ENCODE results near the gene ILK. TPM values are rescaled to one million over a fixed set of nuclear protein-coding genes. Genes with fewer than 3 reads are reported as not detected.

The ILK gene
- total RNA-seq, 4 donors from 2014 or later, result 481 to 652 (median 606) TPM

- H3K9me3 ChIP-seq, result no peaks in the 10 kb centered on the region
- no peak for DNase-seq (ENCODE audit: extremely low spot score)
- intact Hi-C loops (cut with DNase I), result no loop called here
- peaks cover 20 to 99% (median 88%) of the 10 kb centered on the region in 4 donors for H3K36me3 ChIP-seq
- no peaks in the 10 kb centered on the region for H3K27me3 ChIP-seq
- no peak overlapping the region for H3K27ac ChIP-seq (replicated peaks in 1 of 4)
- no peak for TF ChIP-seq CTCF (IDR thresholded peaks at IDR 0.05)
- TF ChIP-seq EP300 (IDR thresholded peaks at IDR 0.05), result no peak
- no peak for TF ChIP-seq POLR2A (IDR thresholded peaks at IDR 0.05; ENCODE audit: low read depth)
- TF ChIP-seq POLR2AphosphoS5 (IDR thresholded peaks at IDR 0.05), result no peak
- WGBS, result 74% methylated on average over 2 of the region's 2 CpGs
- H3K4me3 ChIP-seq, result no peak overlapping the region
- peaks cover 0 to 4% (median 0%) of the 10 kb centered on the region in 4 donors for H3K4me1 ChIP-seq
Measured at GRCh38 chr11:6627762-6628241, 24.2 kb downstream of the ILK start.

DNA sequence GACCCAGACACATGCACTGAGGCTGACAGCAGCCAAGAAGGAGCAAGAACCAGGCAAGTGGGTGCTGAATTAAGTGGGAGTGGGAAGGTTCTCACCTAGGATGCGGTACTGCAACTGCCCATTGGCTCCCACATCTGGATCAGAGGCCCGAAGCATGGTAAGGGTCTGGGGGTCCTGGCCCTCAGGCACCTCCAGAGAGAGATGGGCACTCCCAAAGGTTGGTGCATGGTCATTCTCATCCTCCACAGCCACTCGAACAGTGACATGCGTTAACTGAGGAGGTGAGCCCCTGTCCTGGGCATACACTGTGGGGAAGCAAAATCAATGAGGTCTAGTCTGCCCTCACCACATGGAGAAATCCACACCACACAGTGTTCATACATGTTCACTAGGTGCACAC is 25.0 kb downstream of the ILK start:
- H3K36me3 ChIP-seq, result peaks cover 20 to 99% (median 88%) of the 10 kb centered on the region in 4 donors
- H3K4me3 ChIP-seq, result no peak overlapping the region

GRCh38 chr11:6629573-6629891 is 26.0 kb downstream of the ILK start:
- WGBS, result 93% methylated on average over 19 of the region's 24 CpGs
- Histone ChIP-seq H3K36me3 (peaks cover 20 to 91% (median 79%) of the 10 kb centered on the region in 4 donors), H3K9me3 (no peaks in the 10 kb centered on the region), H3K27me3 (no peaks in the 10 kb centered on the region), H3K4me3 (no peak overlapping the region), H3K4me1 (peaks cover 2 to 18% (median 10%) of the 10 kb centered on the region in 4 donors), H3K27ac (replicated peaks in 1 of 4) (no peak overlapping the region)
- TF ChIP-seq CTCF (IDR thresholded peaks at IDR 0.05), result no peak
- TF ChIP-seq EP300 (IDR thresholded peaks at IDR 0.05), result no peak
- no peak for TF ChIP-seq POLR2AphosphoS5 (IDR thresholded peaks at IDR 0.05)
- TF ChIP-seq POLR2A (IDR thresholded peaks at IDR 0.05; ENCODE audit: low read depth), result no peak
- no peak for DNase-seq (ENCODE audit: extremely low spot score)
- intact Hi-C loops (cut with DNase I), result no loop called here

More for the DNA sequence above, 25.0 kb downstream of the ILK start:
- Histone ChIP-seq H3K27ac (replicated peaks in 1 of 4) (no peak overlapping the region), H3K9me3 (no peaks in the 10 kb centered on the region), H3K27me3 (no peaks in the 10 kb centered on the region), H3K4me1 (peaks cover 0 to 8% (median 2%) of the 10 kb centered on the region in 4 donors)
- WGBS, result 93% methylated on average over 2 of the region's 4 CpGs
- no peak for DNase-seq (ENCODE audit: extremely low spot score)
- intact Hi-C loops (cut with DNase I), result no loop called here
- no peak for TF ChIP-seq POLR2A (IDR thresholded peaks at IDR 0.05; ENCODE audit: low read depth)
- TF ChIP-seq EP300 (IDR thresholded peaks at IDR 0.05), result no peak
- no peak for TF ChIP-seq CTCF (IDR thresholded peaks at IDR 0.05)

DNA sequence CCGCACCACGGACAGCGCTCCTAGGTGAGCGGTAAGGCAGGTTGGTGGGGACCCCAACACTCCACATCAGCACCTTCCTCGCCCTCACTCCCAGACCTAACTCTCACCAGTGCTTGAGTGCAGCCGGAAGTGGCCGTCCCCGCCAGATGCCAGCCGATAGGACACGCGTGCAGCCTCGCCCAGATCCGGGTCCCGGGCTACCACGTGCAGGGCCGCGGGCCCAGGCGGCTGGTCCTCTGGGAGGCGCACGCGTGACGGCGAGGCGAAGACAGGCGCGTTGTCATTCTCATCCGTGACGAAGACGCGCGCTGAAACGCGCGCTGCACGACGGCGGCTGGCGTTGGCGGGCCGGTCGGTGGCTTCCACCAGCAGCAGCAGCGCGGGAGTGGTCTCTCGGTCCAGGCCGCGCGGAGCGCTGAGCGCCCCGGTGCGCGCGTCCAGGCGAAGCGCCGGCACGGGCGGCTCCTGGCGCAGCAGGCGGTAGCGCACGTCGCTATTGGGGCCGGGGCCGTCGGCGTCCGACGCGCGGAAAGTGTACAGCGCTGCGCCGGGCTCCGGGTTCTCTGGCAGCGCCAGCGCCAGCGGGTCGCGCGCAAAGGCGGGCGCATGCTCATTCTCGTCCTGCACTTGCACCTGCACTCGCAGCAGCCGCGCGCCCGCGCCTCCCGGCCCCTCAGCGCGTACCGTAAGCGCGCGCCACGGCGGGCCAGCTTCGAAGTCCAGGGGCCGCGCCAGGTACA is 26.5 kb downstream of the ILK start:
- peaks cover 20 to 85% (median 74%) of the 10 kb centered on the region in 4 donors for H3K36me3 ChIP-seq
- no peak overlapping the region for H3K4me3 ChIP-seq
- WGBS, result 85% methylated on average over 28 of the region's 102 CpGs
- no peaks in the 10 kb centered on the region for H3K9me3 ChIP-seq
- DNase-seq (ENCODE audit: extremely low spot score), result no peak
- no peak overlapping the region for H3K27ac ChIP-seq (replicated peaks in 1 of 4)
- H3K27me3 ChIP-seq, result no peaks in the 10 kb centered on the region
- TF ChIP-seq CTCF (IDR thresholded peaks at IDR 0.05) (no peak), EP300 (IDR thresholded peaks at IDR 0.05) (no peak), POLR2A (IDR thresholded peaks at IDR 0.05; ENCODE audit: low read depth) (no peak), POLR2AphosphoS5 (IDR thresholded peaks at IDR 0.05) (no peak)
- peaks cover 7 to 23% (median 15%) of the 10 kb centered on the region in 4 donors for H3K4me1 ChIP-seq
- intact Hi-C loops (cut with DNase I), result no loop called here

Measured in esophagus muscularis mucosa (tissue), 4 donors.